Mesendoderm (in vitro differentiated cells): ENCODE measurements around the gene SP110.

Experiments used
- DNase-seq: peaks from one replicate; pipeline ENCODE4 v3.0.0; 2013
- H2AK5ac ChIP-seq: 2 replicates; pipeline ENCODE4 v1.6.1; 2013; ENCODE audit warnings: low read length, inconsistent platforms
- H2BK120ac ChIP-seq: 2 replicates; pipeline ENCODE4 v1.6.1; 2013; ENCODE audit warnings: low read depth, mild to moderate bottlenecking, low read length, moderate library complexity, mixed read lengths
- H2BK15ac ChIP-seq: replicated peaks from 2 replicates; pipeline ENCODE4 v1.6.1; 2013; ENCODE audit warnings: low read depth, mild to moderate bottlenecking, moderate library complexity
- H2BK5ac ChIP-seq: 2 replicates; pipeline ENCODE4 v1.6.1; 2013; ENCODE audit warnings: low read length, inconsistent platforms
- H3K18ac ChIP-seq: 2 replicates; pipeline ENCODE4 v1.6.1; 2013; ENCODE audit warnings: mild to moderate bottlenecking, low read length, mixed read lengths
- H3K23ac ChIP-seq: one replicate; pipeline ENCODE4 v1.6.1; 2013; ENCODE audit warnings: low read length
- H3K27ac ChIP-seq: 2 replicates; pipeline ENCODE4 v1.5.1; 2013; ENCODE audit warnings: low read depth, mild to moderate bottlenecking, inconsistent platforms, low read length, moderate library complexity
- H3K27me3 ChIP-seq: 2 replicates; pipeline ENCODE4 v1.6.1; 2013; ENCODE audit warnings: low read length, control low read depth, mild to moderate bottlenecking, inconsistent platforms; ENCODE audit not compliant: insufficient read depth, poor library complexity
- H3K36me3 ChIP-seq: 2 replicates; pipeline ENCODE4 v1.6.1; 2013; ENCODE audit warnings: low read length, inconsistent platforms; ENCODE audit not compliant: control insufficient read depth, insufficient read depth
- H3K4ac ChIP-seq: one replicate; pipeline ENCODE4 v1.6.1; 2013; ENCODE audit warnings: low read depth, mild to moderate bottlenecking, low read length, moderate library complexity
- H3K4me1 ChIP-seq: 2 replicates; pipeline ENCODE4 v1.6.1; 2013; ENCODE audit warnings: low read depth, low read length, inconsistent platforms; ENCODE audit not compliant: control insufficient read depth
- H3K4me2 ChIP-seq: 2 replicates; pipeline ENCODE4 v1.6.1; 2013; ENCODE audit warnings: low read length
- H3K4me3 ChIP-seq: 2 replicates; pipeline ENCODE4 v1.5.1; 2013; ENCODE audit warnings: mild to moderate bottlenecking, low read length
- H3K56ac ChIP-seq: one replicate; pipeline ENCODE4 v1.6.1; 2013; ENCODE audit warnings: low read length
- H3K79me1 ChIP-seq: 2 replicates; pipeline ENCODE4 v1.6.1; 2013; ENCODE audit warnings: low read length, inconsistent platforms
- H3K79me2 ChIP-seq: 2 replicates; pipeline ENCODE4 v1.6.1; 2013; ENCODE audit warnings: mild to moderate bottlenecking, low read length; ENCODE audit not compliant: control insufficient read depth, insufficient read depth
- H3K9ac ChIP-seq: 2 replicates; pipeline ENCODE4 v1.6.1; 2013; ENCODE audit warnings: low read length, inconsistent platforms
- H4K5ac ChIP-seq: one replicate; pipeline ENCODE4 v1.6.1; 2013; ENCODE audit warnings: low read length
- H4K8ac ChIP-seq: one replicate; pipeline ENCODE4 v1.6.1; 2013; ENCODE audit warnings: low read depth, mild to moderate bottlenecking, control low read depth, low read length, moderate library complexity
- WGBS: extraction: QIAGEN DNeasy Blood & Tissue Kit; methylation state at CpG from one replicate; pipeline ENCODE4 v1.1.7; 2013; ENCODE audit warnings: low lambda C conversion rate, missing lambda C conversion rate; ENCODE audit not compliant: insufficient coverage; ENCODE audit errors: extremely low coverage; 5-methylcytosine and 5-hydroxymethylcytosine counted together

SP110 gene

DNA sequence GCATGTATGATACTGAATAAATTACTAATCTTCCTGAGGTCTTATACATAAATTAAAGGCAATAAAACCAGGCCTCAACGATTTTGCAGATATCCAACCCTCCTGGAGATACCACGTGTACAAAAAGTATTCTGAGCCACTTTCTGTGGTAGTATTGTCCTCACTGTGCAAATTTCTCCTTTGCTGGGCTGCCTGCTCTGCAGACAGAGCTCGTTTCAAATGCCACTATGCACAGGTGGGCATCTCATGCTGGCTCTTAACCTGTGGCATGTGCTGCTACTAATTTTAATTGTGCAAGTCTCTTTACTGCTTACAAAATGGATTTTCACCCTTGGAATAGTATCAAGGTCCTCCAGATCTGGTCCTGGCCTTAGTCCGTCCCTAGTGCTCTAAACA lies 84.7 kb downstream of the SP110 start:
- Histone ChIP-seq H2BK120ac (no peak overlapping the region), H3K4me3 (no peak overlapping the region), H4K5ac (no peak overlapping the region), H3K23ac (no peak overlapping the region), H3K9ac (no peak overlapping the region), H3K27me3 (no peaks in the 10 kb centered on the region), H3K36me3 (no peaks in the 10 kb centered on the region), H4K8ac (no peak overlapping the region), H3K4me2 (no peak overlapping the region), H2BK5ac (no peak overlapping the region), H3K4me1 (no peaks in the 10 kb centered on the region), H3K56ac (no peak overlapping the region), H3K79me1 (no peaks in the 10 kb centered on the region), H2AK5ac (no peak overlapping the region), H3K4ac (no peak overlapping the region), H3K79me2 (no peaks in the 10 kb centered on the region), H3K18ac (no peak overlapping the region), H3K27ac (no peak overlapping the region), H2BK15ac (no peak overlapping the region)
- WGBS, result no CpG with 5 or more reads among the region's 4 CpGs
- no peak for DNase-seq

DNA sequence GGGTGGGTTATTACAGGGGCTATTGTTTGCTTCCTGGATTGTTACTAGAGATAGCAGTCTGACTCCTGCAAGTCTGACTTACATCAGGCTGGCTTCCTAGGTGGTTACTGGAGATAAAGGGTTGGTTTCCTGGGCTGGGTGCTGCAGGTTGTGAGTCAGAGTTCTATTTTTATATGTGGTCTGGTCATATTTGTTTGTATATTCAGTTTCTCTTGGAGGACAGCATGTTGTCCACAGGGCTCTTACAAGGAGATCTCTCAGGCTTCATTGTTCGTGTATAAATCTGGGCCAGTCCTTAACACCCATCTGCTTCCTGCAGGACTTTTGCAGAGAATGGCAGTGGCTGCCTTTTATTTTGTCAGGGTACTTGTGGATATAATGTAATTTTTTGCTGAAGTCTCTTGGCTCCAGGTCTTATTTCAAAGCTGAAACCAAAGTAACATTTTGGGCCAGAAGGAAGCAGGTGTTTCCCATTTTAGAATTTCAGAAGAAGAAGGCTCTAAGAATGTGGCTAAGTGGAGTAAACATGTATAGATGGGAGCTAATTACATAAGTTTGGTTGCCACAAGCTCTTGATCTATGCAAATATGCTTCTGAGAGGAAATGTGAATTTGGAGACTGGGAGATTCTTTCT lies 85.2 kb downstream of the SP110 start:
- no peak overlapping the region for H3K9ac ChIP-seq
- H2BK15ac ChIP-seq, result no peak overlapping the region
- H3K56ac ChIP-seq, result no peak overlapping the region
- H3K4me3 ChIP-seq, result no peak overlapping the region
- no peak overlapping the region for H3K27ac ChIP-seq
- no peak overlapping the region for H3K4ac ChIP-seq
- H3K23ac ChIP-seq, result no peak overlapping the region
- no peaks in the 10 kb centered on the region for H3K79me1 ChIP-seq
- no peak overlapping the region for H2BK5ac ChIP-seq
- no peaks in the 10 kb centered on the region for H3K36me3 ChIP-seq
- H3K27me3 ChIP-seq, result no peaks in the 10 kb centered on the region
- H3K18ac ChIP-seq, result no peak overlapping the region
- no peak overlapping the region for H2AK5ac ChIP-seq
- no peaks in the 10 kb centered on the region for H3K79me2 ChIP-seq
- WGBS, result no CpG with 5 or more reads among the region's 1 CpG
- no peak for DNase-seq
- H4K5ac ChIP-seq, result no peak overlapping the region
- no peaks in the 10 kb centered on the region for H3K4me1 ChIP-seq
- H3K4me2 ChIP-seq, result no peak overlapping the region
- no peak overlapping the region for H4K8ac ChIP-seq
- H2BK120ac ChIP-seq, result no peak overlapping the region

DNA sequence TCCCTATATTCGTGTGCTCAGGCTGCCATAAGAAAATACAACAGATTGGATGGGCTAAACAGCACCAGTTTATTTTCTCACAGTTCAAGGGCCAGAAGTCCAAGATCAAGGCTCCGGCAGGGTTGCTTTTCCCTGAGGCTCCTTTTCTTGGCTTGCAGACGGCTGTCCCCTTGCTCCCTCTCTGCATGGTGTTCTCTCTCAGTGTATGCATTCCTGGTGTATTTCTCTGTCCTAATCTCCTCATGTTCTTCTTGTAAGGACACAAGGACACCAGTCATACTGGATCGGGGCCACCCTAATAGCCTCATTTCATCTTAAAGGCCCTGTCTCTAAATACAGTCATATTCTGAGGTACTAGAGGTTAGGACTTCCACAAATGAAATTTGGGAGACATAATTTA lies 88.4 kb downstream of the SP110 start:
- no CpG with 5 or more reads among the region's 4 CpGs for WGBS

DNA sequence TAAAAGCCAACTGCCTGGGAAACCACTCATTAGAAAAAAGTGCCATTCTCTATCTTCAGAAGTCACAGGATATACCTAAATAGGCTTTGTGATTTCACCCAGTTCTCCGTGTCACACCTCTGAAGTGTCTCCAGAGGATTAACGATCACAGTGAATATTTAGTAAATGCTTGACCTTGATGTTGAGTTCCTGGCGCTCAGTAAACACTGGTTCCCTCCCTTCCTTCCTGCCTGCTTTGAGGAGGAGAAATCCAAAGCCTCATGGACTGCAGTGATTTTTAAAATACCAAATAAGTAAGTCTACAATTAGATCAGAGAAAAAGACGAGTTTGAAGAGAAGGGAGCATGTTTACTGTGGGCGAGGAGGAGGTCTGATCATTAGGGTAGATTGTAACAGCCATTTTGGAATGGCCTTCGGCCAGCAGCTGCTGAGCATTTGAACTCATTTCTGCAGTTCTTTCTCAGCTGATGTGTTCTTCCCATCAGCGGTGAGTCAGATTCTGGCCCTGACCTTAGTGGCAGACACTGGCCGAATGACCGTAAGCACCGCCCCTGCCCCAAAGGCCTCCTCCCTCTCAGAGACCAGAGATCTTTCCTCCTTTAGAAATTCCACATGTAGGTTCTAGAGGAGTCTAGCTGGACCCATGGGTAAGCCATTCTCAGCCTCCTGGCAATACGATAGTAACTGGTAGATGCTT lies 89.0 kb downstream of the SP110 start:
- DNase-seq, result peak; percentile 45
- no peak overlapping the region for H3K9ac ChIP-seq
- no peak overlapping the region for H3K27ac ChIP-seq
- H3K27me3 ChIP-seq, result no peaks in the 10 kb centered on the region
- no peak overlapping the region for H3K4ac ChIP-seq
- H3K4me2 ChIP-seq, result no peak overlapping the region
- H3K79me1 ChIP-seq, result no peaks in the 10 kb centered on the region
- no peak overlapping the region for H4K5ac ChIP-seq
- H3K18ac ChIP-seq, result no peak overlapping the region
- no peak overlapping the region for H3K4me3 ChIP-seq
- no CpG with 5 or more reads among the region's 11 CpGs for WGBS
- H3K56ac ChIP-seq, result no peak overlapping the region
- H2BK120ac ChIP-seq, result no peak overlapping the region
- H4K8ac ChIP-seq, result no peak overlapping the region
- no peaks in the 10 kb centered on the region for H3K4me1 ChIP-seq
- H3K36me3 ChIP-seq, result no peaks in the 10 kb centered on the region
- no peak overlapping the region for H2BK5ac ChIP-seq
- no peak overlapping the region for H3K23ac ChIP-seq
- no peak overlapping the region for H2AK5ac ChIP-seq
- H3K79me2 ChIP-seq, result no peaks in the 10 kb centered on the region
- H2BK15ac ChIP-seq, result no peak overlapping the region

More for the DNA sequence above, 88.4 kb downstream of the SP110 start:
- H3K23ac ChIP-seq, result no peak overlapping the region
- no peak for DNase-seq
- no peak overlapping the region for H2BK15ac ChIP-seq
- H3K4me2 ChIP-seq, result no peak overlapping the region
- H3K4me1 ChIP-seq, result no peaks in the 10 kb centered on the region
- H3K4ac ChIP-seq, result no peak overlapping the region
- no peak overlapping the region for H3K27ac ChIP-seq
- no peak overlapping the region for H3K18ac ChIP-seq
- H2BK120ac ChIP-seq, result no peak overlapping the region
- no peaks in the 10 kb centered on the region for H3K79me1 ChIP-seq
- H2AK5ac ChIP-seq, result no peak overlapping the region
- no peak overlapping the region for H3K4me3 ChIP-seq
- no peak overlapping the region for H4K8ac ChIP-seq
- no peaks in the 10 kb centered on the region for H3K27me3 ChIP-seq
- no peak overlapping the region for H4K5ac ChIP-seq
- no peaks in the 10 kb centered on the region for H3K36me3 ChIP-seq
- no peak overlapping the region for H3K56ac ChIP-seq
- no peak overlapping the region for H3K9ac ChIP-seq
- H3K79me2 ChIP-seq, result no peaks in the 10 kb centered on the region
- H2BK5ac ChIP-seq, result no peak overlapping the region

DNA sequence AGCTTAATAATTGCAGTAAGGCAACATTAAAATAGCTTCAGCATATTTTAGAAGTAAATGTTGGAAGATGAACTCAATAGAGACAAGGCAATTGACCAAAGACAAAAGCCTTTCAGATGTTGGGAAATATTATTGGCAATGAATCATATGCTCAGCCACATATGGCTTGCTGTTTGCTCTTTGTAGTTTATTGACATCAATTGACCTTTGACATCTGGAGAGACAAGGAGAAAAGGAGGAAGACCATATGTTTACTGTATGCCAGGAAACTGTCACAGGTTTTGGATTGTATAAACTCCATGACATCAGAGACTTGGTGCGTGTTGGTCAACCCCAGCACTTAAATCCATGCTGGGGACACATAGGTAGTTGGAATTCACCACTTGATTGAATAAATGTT lies 90.4 kb downstream of the SP110 start:
- no peak overlapping the region for H3K18ac ChIP-seq
- no peak overlapping the region for H3K4me2 ChIP-seq
- H2BK15ac ChIP-seq, result no peak overlapping the region
- no peak overlapping the region for H3K9ac ChIP-seq
- H2BK5ac ChIP-seq, result no peak overlapping the region
- H4K5ac ChIP-seq, result no peak overlapping the region
- H3K79me1 ChIP-seq, result no peaks in the 10 kb centered on the region
- no peak overlapping the region for H2AK5ac ChIP-seq
- no peak overlapping the region for H3K23ac ChIP-seq
- no CpG with 5 or more reads among the region's 1 CpG for WGBS
- H3K56ac ChIP-seq, result no peak overlapping the region
- H3K27me3 ChIP-seq, result no peaks in the 10 kb centered on the region
- H3K27ac ChIP-seq, result no peak overlapping the region
- no peaks in the 10 kb centered on the region for H3K36me3 ChIP-seq
- H3K4me1 ChIP-seq, result no peaks in the 10 kb centered on the region
- H3K4ac ChIP-seq, result no peak overlapping the region
- no peak overlapping the region for H3K4me3 ChIP-seq
- no peaks in the 10 kb centered on the region for H3K79me2 ChIP-seq
- no peak for DNase-seq
- H4K8ac ChIP-seq, result no peak overlapping the region
- no peak overlapping the region for H2BK120ac ChIP-seq
